Omental fat pad (tissue), 4 donors: Measurements from ENCODE around the gene DCLRE1B. TPM values are rescaled to one million over a fixed set of nuclear protein-coding genes. Genes with fewer than 3 reads are reported as not detected.

Experiments
- ATAC-seq: fragments of 150-250 bp; one replicate; pipeline ENCODE4 v1.9.1; 2016; ENCODE audit warnings: mild to moderate bottlenecking, moderate library complexity; ENCODE audit not compliant: low FRiP score
- DNase-seq: peaks from one replicate; pipeline ENCODE4 v3.0.0-alpha.2; 2019; ENCODE audit warnings: low spot score
- total RNA-seq, 4 donors: library from RNA; depleted of rRNA; stranded (reverse); fragments of >200 nt; gene quantifications; one replicate each; pipeline ENCODE4 v1.1.0, GENCODE V29; 2016
- TF ChIP-seq, protein P1 (sequence below), 3 donors: fragments of 450-650 bp; IDR thresholded peaks; one replicate each; pipeline ENCODE4 v1.5.1; 2016 to 2017; ENCODE audit warnings: antibody characterized with exemption in 3 of 3, mild to moderate bottlenecking in 3 of 3, moderate library complexity in 2 of 3

The DCLRE1B gene
- total RNA-seq, 4 donors from 2014 or later = 2.8 to 5.6 (median 4.5) TPM

DNA sequence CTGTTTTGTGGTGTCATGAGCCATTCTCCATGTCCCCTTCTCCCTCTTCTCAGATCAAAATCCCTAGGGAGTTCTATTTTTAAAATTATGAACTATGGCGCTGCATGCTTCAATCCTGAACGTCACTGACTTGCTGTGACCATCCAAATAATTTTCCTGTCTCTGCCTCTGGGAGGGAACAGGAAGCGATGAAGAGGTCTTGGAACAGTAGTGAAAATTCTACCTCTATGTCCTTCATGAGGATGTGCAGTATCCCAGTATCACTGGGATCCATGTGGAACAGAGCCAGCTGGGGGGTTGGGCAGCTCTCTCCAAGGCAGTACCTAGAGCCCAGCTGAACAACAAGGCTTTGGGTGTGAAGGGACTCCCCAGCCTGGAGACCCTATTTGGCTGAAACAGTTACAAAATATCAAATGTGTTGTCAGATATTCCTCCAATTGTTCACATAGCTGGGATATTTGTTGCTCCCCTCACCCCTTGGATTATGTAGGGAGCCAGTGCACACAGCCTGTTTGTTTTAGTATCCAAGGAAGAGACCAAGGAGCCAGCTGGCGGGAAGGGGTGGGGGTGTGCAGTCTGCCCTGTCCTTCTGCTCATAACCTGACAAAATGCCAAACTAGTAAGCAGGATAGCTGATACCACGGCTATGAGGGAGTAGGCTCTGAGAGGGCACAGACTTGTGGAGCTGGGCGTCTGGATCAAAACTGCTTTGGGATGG is 7.6 kb downstream of the DCLRE1B start:
- TF ChIP-seq, protein P1, sequence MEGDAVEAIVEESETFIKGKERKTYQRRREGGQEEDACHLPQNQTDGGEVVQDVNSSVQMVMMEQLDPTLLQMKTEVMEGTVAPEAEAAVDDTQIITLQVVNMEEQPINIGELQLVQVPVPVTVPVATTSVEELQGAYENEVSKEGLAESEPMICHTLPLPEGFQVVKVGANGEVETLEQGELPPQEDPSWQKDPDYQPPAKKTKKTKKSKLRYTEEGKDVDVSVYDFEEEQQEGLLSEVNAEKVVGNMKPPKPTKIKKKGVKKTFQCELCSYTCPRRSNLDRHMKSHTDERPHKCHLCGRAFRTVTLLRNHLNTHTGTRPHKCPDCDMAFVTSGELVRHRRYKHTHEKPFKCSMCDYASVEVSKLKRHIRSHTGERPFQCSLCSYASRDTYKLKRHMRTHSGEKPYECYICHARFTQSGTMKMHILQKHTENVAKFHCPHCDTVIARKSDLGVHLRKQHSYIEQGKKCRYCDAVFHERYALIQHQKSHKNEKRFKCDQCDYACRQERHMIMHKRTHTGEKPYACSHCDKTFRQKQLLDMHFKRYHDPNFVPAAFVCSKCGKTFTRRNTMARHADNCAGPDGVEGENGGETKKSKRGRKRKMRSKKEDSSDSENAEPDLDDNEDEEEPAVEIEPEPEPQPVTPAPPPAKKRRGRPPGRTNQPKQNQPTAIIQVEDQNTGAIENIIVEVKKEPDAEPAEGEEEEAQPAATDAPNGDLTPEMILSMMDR (IDR thresholded peaks at IDR 0.05) = no peak
- DNase-seq (no peak), ATAC-seq (peak; percentile 61)

DNA sequence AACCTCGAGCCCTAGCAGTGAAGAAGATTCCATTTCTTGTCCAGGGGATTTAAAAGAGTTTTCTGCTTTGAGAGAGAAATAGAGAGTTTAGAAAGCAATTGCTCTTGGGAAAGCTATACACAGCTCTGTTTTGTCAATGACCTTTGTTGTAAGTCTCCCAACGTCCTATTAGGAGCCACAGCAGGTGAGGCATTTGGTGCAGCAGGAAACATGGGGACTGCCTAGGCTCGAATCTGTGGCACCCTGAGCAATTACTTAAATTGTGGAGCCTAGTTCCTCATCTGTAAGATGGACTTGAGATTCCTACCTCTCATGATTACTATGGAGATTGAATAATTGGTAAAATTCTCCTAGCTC is 8.2 kb downstream of the DCLRE1B start:
- ATAC-seq (no peak), DNase-seq (no peak)
- TF ChIP-seq, protein P1 (IDR thresholded peaks at IDR 0.05) = no peak

GRCh38 chr1:113913887-113914664 is 8.9 kb downstream of the DCLRE1B start:
- TF ChIP-seq, protein P1 (IDR thresholded peaks at IDR 0.05) = no peak
- ATAC-seq (no peak), DNase-seq (no peak)

DNA sequence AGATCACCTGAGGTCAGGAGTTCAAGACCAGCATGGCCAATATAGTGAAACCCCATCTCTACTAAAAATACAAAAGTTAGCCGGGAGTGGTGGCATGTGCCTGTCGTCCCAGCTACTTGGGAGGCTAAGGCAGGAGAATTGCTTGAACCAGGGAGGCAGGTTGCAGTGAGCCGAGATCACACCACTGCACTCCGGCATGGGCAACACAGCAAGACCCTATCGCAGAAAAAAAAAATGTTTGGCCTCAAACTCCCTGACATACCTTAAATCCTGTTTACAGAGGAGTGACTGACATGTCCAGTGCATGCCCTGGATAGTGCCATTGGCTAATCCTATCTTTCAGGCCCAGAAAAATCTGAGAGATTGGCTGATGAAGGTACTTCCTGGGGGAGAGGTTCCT is 11.8 kb downstream of the DCLRE1B start:
- ATAC-seq (no peak), DNase-seq (no peak)
- TF ChIP-seq, protein P1 (IDR thresholded peaks at IDR 0.05) = no peak

DNA sequence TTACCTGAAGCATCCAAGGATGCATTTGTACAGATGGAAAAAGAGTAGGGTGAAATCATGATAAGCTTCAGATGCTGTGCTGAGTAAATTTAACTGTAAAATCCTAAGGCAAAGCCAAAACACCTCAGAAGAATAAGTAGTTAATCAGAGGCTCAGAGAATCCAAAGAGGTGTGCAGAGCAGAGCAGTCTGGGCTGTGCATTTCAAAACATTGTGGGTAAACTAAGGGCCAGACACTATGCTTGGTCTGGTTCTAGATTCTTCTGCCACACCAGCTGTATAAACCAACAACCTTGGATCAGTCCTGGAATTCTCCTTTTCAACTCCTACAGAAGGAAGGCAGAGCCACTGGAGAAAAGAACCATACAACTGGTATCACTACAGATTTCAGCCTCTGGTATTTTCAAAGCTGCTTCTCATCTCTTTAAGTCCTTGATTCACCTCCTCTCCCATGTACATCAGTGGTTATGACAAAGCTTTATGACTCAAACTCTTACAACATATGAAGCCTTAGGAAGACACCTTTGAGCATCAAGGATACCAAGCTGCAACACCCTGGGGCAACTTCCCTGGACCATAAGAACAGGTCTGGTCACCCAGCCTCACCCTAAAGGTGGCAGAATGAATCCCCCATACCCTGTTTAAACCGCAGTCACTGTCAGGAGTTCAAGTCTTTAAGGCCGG is 12.4 kb downstream of the DCLRE1B start:
- TF ChIP-seq, protein P1 (IDR thresholded peaks at IDR 0.05) = no peak
- ATAC-seq (no peak), DNase-seq (no peak)

DNA sequence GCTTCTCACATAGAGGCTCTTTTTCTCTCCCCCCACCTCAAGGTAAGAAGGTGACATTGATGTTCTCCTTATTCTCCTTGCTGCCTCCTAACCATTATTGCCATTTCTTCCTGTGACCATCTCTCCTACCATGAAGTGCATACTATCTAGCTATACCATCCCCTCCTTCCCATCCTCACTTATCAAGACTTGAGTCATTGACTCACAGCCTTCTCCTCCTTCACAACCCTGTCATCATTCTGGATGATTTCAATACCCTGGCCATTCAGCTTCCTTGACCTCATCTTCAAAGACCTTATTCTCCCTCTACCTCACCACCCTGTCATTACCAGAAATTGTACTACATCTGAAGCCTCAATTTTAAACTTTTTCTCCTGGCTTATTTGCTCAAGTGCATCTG is 13.1 kb downstream of the DCLRE1B start:
- ATAC-seq = no peak
- no peak for DNase-seq
- TF ChIP-seq, protein P1 (IDR thresholded peaks at IDR 0.05) = no peak
